Measurements from ENCODE around the gene LDB2.
A peak's percentile ranks its signal among the peaks of the same experiment; 100 is the strongest.

Gene LDB2

GRCh38 chr4:16817286-16817685, 81.2 kb downstream of the LDB2 start:
- in situ Hi-C loops (cut with MboI; ENCODE audit: low pct_unique_long_range_greater_than_20kb, low sequenced_read_pairs) = no loop called here
- DNase-seq = no peak

- in situ Hi-C loops (cut with MboI; ENCODE audit: low pct_unique_long_range_greater_than_20kb, low sequenced_read_pairs) = no loop called here
- no peak for DNase-seq
These were observed 84.1 kb downstream of the LDB2 start for GRCh38 chr4:16814361-16814760.

DNA sequence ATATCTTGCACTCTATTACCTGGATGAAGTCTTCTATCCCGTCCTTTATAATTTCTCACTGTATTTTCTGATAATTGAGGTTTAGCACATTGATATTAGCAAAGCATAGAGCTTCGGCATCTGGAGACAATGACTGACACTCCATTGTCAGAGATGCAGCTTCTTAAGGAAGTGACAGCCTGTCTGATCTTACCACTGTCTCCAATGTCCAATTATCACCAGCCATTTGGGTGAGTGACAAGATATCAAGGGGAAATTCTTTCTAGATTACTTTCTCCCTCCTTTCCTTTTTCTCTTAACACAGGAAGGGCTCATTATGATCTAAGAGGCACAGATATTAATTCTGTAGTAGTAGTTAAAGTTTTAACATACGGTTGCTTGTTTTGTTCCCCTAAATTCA, 86.4 kb downstream of the LDB2 start:
- in situ Hi-C loops (cut with MboI; ENCODE audit: low pct_unique_long_range_greater_than_20kb, low sequenced_read_pairs) = no loop called here
- DNase-seq = no peak

DNA sequence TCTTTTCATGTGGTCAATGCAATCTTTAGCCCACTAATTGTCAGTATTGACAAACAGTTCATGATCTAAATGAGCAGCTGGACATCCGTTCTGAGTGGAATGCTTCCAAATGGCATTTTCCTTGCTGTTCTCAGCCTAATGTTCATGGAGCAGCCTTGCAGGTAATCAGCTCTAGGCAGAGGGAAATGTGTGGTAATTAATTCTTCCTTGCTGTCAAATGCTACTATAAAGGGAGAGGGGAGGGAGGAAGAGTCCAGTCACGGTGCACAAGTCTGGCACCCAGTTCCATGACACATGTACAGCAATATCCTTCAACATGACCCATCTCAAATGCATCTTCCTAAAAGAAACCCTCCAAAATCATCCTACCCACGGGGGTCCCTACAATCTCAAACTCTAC, 88.5 kb downstream of the LDB2 start:
- no peak for DNase-seq
- in situ Hi-C loops (cut with MboI; ENCODE audit: low pct_unique_long_range_greater_than_20kb, low sequenced_read_pairs) = no loop called here

DNA sequence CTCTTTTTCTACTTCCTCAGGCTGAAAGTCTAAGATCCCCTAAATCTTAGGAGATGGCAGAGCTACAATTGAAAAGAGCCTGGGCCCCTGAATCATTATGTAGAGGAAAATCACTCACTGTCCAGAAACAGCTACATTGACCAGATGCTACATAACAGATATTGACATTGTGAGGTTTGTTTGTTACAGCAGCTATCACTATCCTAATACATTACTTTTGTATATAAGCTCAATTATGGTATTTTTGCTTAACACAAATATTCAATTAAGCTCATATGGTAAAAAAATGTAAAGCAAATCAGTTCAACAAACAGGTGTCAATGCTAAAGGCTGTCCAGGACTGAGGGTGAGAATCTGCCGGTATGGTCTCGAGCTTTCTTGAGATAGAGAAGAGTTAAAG, 89.4 kb downstream of the LDB2 start:
- DNase-seq = no peak
- in situ Hi-C loops (cut with MboI; ENCODE audit: low pct_unique_long_range_greater_than_20kb, low sequenced_read_pairs) = no loop called here

- DNase-seq = no peak
- in situ Hi-C loops (cut with MboI; ENCODE audit: low pct_unique_long_range_greater_than_20kb, low sequenced_read_pairs) = no loop called here
These were observed 91.1 kb downstream of the LDB2 start for GRCh38 chr4:16807355-16807754.

- in situ Hi-C loops (cut with MboI; ENCODE audit: low pct_unique_long_range_greater_than_20kb, low sequenced_read_pairs) = no loop called here
These were observed 93.9 kb downstream of the LDB2 start for GRCh38 chr4:16804581-16804980.

DNA sequence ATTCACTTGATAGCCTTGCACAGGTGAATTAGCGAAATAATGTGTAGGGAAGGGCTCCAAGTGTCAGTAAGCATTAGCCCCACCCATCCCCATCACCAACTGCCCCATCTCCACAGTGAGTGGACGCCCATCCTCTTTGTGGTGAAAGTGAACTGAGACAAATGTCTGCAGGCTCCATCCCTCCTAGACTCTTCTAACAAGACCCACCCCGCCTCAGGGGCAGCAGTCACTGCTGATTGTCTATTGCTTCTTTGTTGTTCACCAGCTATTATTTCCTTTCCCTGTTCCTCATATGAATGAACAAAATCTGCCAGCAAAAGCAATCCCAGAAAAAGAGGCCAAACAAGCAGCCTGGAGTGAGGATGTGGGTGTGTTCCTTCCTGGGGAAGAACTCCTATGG, 96.4 kb downstream of the LDB2 start:
- DNase-seq = no peak
- in situ Hi-C loops (cut with MboI; ENCODE audit: low pct_unique_long_range_greater_than_20kb, low sequenced_read_pairs) = no loop called here

More at GRCh38 chr4:16804581-16804980, 93.9 kb downstream of the LDB2 start:
- DNase-seq = no peak

DNA sequence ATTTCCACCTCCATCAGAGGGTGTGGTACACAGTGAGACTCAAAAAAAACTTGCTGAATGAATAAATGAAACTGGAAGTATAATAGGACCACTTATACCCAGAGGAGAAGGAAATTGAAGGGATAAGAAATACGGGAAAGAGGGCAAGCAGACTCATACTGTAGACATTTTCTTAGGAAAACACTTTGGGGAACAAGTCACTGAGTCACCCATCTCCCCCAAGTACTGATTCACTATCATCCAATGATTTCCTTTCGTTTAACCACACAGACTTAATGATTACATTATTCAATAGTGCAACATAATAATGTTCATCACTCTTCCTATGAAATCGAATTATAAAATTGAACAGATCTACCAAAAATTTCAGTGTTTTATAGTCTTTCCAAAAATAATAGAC, 97.1 kb downstream of the LDB2 start:
- in situ Hi-C loops (cut with MboI; ENCODE audit: low pct_unique_long_range_greater_than_20kb, low sequenced_read_pairs) = no loop called here

DNA sequence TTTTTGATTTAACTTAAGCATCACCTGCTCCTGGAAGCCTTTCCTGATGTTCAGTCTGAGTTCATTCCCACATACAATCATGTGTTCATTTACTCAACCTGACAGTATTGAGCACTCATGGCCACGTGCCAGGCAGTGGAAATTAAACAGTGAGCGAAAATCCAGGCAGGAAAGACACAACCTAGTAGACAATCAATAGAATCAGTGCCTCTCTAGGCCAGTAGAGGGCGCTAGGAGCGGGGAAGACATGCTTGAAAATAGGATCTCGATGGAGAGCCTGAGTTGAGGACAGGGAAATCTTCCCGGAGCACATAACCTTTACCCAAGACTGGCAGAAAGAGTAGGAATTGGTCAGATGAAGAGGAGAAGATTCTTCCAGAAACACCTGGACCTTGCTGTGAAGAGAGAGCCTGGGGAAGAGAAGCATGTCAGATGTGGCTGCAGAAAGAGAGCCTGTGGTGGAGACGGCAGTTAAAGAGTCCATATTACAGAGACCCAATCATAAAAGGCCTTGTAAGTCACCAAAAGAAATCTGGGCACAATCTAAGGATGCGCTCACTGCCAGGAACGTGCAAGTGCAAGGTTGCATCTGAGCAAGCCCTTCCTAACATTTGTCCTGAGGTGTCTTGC, 103.5 kb downstream of the LDB2 start:
- in situ Hi-C loops (cut with MboI; ENCODE audit: low pct_unique_long_range_greater_than_20kb, low sequenced_read_pairs) = no loop called here
- peak; percentile 43 for DNase-seq

More for the DNA sequence above, 97.1 kb downstream of the LDB2 start:
- no peak for DNase-seq

DNA sequence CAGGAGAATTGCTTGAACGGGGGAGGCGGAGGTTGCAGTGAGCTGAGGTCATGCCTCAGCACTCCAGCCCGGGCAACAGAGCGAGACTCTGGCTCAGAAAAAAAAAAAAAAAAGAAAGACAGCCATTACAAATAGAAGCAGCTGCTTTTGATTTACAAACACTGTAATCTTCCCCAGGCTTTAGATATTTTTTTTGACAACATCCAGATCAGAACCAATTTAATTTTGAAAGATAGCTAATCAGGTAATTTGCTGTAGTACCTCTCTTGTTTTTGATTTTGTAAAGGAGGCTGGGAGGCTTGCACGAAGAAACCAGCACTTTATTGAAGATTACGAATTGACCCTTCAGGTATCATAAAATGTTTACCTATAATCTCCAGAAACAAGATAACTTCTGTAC, 107.0 kb downstream of the LDB2 start:
- in situ Hi-C loops (cut with MboI; ENCODE audit: low pct_unique_long_range_greater_than_20kb, low sequenced_read_pairs) = no loop called here

GRCh38 chr4:16790508-16790907, 107.9 kb downstream of the LDB2 start:
- in situ Hi-C loops (cut with MboI; ENCODE audit: low pct_unique_long_range_greater_than_20kb, low sequenced_read_pairs) = no loop called here
- DNase-seq = no peak

More for the DNA sequence above, 107.0 kb downstream of the LDB2 start:
- no peak for DNase-seq

DNA sequence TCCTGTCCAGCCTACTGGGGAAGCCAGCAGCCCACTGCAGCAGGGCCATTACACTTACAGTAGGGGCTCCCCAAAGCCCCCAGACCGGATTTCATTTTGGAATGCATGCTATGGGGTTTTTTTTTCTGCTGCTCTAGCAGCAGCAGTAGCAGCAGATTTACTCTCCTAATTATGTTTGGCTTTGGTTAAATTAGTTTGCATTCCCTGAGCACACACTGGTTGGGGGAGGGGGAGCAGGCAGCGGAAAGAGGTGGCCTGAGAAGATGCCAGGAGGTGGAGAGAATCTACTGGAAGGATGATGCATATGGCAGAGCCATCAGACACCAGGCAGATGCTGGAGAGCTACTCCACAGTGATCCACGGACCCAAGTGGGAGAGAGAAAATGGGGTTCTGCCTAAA, 109.6 kb downstream of the LDB2 start:
- no peak for DNase-seq
- in situ Hi-C loops (cut with MboI; ENCODE audit: low pct_unique_long_range_greater_than_20kb, low sequenced_read_pairs) = no loop called here

- DNase-seq = no peak
- in situ Hi-C loops (cut with MboI; ENCODE audit: low pct_unique_long_range_greater_than_20kb, low sequenced_read_pairs) = no loop called here
These were observed 112.5 kb downstream of the LDB2 start for GRCh38 chr4:16785793-16786527.

- in situ Hi-C loops (cut with MboI; ENCODE audit: low pct_unique_long_range_greater_than_20kb, low sequenced_read_pairs) = no loop called here
- no peak for DNase-seq
These were observed 115.3 kb downstream of the LDB2 start for GRCh38 chr4:16783119-16783518.

- no peak for DNase-seq
- in situ Hi-C loops (cut with MboI; ENCODE audit: low pct_unique_long_range_greater_than_20kb, low sequenced_read_pairs) = no loop called here
These were observed 119.3 kb downstream of the LDB2 start for GRCh38 chr4:16779028-16779675.

- DNase-seq = no peak
- in situ Hi-C loops (cut with MboI; ENCODE audit: low pct_unique_long_range_greater_than_20kb, low sequenced_read_pairs) = no loop called here
These were observed 120.7 kb downstream of the LDB2 start for GRCh38 chr4:16777726-16778125.

DNA sequence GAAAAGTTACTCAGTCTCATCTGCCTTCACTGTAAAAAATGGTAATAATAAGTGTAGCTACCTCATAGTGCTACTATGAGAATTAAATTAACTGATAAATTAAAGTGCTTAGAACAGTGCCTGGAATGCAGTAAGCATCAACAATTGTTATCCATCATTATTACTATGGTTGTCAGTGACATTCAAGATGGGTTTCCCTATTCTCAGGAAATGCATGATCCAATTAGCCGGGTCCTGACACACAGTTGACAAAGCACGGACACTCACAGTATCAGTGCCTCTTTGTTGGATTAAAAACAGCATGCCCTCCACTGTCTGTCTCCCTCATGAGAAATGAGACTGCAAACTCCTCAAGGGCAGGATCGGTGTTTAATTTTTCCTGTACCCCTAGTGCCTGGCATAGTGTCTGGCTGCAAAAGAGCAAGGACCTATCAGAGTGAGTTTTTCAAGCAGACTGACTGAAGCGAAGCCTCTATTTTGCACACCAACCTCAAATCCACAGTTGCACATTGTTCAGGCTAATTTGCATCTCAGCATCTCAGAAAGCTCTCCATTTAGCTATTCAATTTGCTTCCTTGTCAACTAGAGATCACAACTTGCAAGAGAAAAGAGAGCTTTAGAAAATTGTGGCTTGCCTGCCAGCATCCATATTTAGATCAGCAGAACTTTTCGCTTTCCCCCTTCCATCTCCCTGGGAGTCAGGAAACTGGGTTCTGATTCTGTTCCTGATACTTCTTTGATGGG, 122.9 kb downstream of the LDB2 start:
- DNase-seq = no peak
- in situ Hi-C loops (cut with MboI; ENCODE audit: low pct_unique_long_range_greater_than_20kb, low sequenced_read_pairs) = no loop called here

DNA sequence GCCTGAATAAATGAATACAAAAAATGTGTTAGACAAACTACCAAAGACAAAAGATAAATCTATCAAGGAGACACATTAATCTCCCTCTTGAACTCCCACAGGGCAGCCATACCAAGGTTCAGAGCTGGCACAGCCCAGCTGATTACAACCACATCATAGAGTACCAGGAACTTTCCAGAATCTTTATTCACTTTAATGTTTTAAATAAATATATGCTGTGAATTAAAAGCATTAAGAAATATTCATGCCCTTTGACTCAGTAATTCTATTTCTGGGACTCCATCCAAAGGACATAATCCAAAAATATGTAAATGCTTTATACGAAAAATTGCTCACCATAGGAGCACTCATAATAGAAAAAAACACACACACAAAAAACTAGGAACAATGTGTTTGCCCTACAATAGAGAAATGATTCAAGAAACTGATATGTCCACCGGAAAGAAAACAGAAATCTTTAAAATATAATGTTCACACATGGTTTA, 126.0 kb downstream of the LDB2 start:
- in situ Hi-C loops (cut with MboI; ENCODE audit: low pct_unique_long_range_greater_than_20kb, low sequenced_read_pairs) = no loop called here
- no peak for DNase-seq

Measured in KBM-7 (cell line).